Thyroid gland (tissue), 4 donors: ENCODE results near the gene LFNG. TPM values are rescaled to one million over a fixed set of nuclear protein-coding genes. Genes with fewer than 3 reads are reported as not detected.

ENCODE experiments used
- DNase-seq, 2 donors: peaks; one replicate each; pipeline ENCODE4 v3.0.0-alpha.2; 2019
- H3K27ac ChIP-seq, 3 donors: fragments of 200-600 bp; sonication (generic); 1 replicate in 2 of 3; 2 replicates in 1 of 3; pipeline ENCODE4 v1.5.1; 2016 to 2019; ENCODE audit warnings: mild to moderate bottlenecking in 1 of 3, moderate library complexity in 1 of 3
- H3K27me3 ChIP-seq: fragments of 200-600 bp; sonication (generic); one replicate; pipeline ENCODE4 v1.5.1; 2019
- H3K36me3 ChIP-seq, 2 donors: fragments of 200-600 bp; sonication (generic); one replicate each; pipeline ENCODE4 v1.5.1; 2016 to 2019
- H3K4me1 ChIP-seq, 2 donors: fragments of 200-600 bp; sonication (generic); one replicate each; pipeline ENCODE4 v1.5.1; 2017 to 2019
- H3K4me3 ChIP-seq, 3 donors: fragments of 200-600 bp; sonication (generic); replicated peaks in 1 of 3; 1 replicate in 2 of 3; 2 replicates in 1 of 3; pipeline ENCODE4 v1.5.1; 2016; ENCODE audit warnings: mild to moderate bottlenecking in 1 of 3
- H3K9me3 ChIP-seq: fragments of 200-600 bp; sonication (generic); one replicate; pipeline ENCODE4 v1.5.1; 2017
- POLR2A ChIP-seq, 2 donors: fragments of 450-650 bp; IDR thresholded peaks; one replicate each; pipeline ENCODE4 v1.6.1; 2017; ENCODE audit warnings: antibody characterized with exemption in 2 of 2, mild to moderate bottlenecking in 2 of 2, moderate library complexity in 1 of 2
- WGBS, 2 donors: methylation state at CpG; one replicate each; pipeline ENCODE4 v1.1.5; 2017; 5-methylcytosine and 5-hydroxymethylcytosine counted together
- intact Hi-C: fragments of 100-400 bp; cut with DNase I; formaldehyde crosslinking; loops from one replicate; pipeline ENCODE4 v1.15.1; 2023
- total RNA-seq, 4 donors: library from RNA; depleted of rRNA; stranded (reverse); fragments of >200 nt; gene quantifications; one replicate each; pipeline ENCODE4 v1.2.3, GENCODE V29; 2016
- TF ChIP-seq, protein P1 (sequence below), 6 experiments: fragments of 200-600 bp in 3 of 6; fragments of 450-650 bp in 3 of 6; sonication (generic) in 3 of 6; IDR thresholded peaks; one replicate each; pipeline ENCODE4 v1.5.1; 2016 to 2019; ENCODE audit warnings: antibody characterized with exemption in 6 of 6, mild to moderate bottlenecking in 2 of 6, inconsistent platforms in 1 of 6, moderate library complexity in 1 of 6

The LFNG gene
- total RNA-seq, 4 donors from 2014 or later: 3.8 to 6.1 (median 4.8) TPM

DNA sequence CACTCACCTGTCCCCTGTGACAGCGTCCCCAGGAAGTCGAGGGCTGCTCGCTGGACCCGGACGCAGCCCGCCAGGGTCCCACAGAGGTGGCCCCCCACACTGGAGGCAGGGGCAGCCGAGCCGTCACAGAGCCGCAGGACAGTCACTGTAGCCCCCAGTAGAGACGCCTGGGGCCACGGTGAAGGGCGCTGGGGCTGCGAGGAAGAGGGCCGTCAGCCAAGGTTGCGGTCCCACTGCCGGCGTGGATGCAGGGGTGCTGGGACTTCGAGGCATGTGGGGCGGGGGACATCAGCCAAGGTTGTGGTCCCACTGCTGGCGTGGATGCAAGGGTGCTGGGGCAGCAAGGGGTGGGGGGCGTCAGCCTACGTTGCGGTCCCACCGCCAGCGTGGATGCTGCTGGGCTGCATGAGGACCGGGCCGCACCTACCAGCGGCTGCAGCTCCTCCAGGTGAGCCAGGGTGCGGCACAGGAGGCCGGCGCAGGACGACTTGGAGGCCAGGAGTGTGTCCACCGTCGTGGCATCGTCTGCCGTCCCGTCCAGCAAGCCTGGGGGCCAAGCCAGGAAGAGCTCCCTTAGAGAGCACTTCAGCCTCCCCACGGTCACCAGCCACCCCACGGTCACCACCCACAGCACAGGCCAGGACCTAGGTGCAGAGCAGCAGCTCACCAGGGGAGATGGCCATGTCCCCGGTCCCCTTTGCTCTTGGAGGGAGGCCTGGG is 21.9 kb downstream of the LFNG start:
- Histone ChIP-seq H3K4me3 (no peak overlapping the region), H3K27ac (no peak overlapping the region), H3K27me3 (no peaks in the 10 kb centered on the region), H3K9me3 (no peaks in the 10 kb centered on the region), H3K36me3 (peaks cover 44 to 50% of the 10 kb centered on the region in 2 donors), H3K4me1 (no peaks in the 10 kb centered on the region)
- DNase-seq: no peak
- WGBS, 2 donors: 93 to 97% methylated on average over 19 to 28 of the region's 40 CpGs
- TF ChIP-seq, protein P1, sequence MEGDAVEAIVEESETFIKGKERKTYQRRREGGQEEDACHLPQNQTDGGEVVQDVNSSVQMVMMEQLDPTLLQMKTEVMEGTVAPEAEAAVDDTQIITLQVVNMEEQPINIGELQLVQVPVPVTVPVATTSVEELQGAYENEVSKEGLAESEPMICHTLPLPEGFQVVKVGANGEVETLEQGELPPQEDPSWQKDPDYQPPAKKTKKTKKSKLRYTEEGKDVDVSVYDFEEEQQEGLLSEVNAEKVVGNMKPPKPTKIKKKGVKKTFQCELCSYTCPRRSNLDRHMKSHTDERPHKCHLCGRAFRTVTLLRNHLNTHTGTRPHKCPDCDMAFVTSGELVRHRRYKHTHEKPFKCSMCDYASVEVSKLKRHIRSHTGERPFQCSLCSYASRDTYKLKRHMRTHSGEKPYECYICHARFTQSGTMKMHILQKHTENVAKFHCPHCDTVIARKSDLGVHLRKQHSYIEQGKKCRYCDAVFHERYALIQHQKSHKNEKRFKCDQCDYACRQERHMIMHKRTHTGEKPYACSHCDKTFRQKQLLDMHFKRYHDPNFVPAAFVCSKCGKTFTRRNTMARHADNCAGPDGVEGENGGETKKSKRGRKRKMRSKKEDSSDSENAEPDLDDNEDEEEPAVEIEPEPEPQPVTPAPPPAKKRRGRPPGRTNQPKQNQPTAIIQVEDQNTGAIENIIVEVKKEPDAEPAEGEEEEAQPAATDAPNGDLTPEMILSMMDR (IDR thresholded peaks at IDR 0.05): no peak
- TF ChIP-seq POLR2A (IDR thresholded peaks at IDR 0.05): no peak
- intact Hi-C loops: no loop called here

DNA sequence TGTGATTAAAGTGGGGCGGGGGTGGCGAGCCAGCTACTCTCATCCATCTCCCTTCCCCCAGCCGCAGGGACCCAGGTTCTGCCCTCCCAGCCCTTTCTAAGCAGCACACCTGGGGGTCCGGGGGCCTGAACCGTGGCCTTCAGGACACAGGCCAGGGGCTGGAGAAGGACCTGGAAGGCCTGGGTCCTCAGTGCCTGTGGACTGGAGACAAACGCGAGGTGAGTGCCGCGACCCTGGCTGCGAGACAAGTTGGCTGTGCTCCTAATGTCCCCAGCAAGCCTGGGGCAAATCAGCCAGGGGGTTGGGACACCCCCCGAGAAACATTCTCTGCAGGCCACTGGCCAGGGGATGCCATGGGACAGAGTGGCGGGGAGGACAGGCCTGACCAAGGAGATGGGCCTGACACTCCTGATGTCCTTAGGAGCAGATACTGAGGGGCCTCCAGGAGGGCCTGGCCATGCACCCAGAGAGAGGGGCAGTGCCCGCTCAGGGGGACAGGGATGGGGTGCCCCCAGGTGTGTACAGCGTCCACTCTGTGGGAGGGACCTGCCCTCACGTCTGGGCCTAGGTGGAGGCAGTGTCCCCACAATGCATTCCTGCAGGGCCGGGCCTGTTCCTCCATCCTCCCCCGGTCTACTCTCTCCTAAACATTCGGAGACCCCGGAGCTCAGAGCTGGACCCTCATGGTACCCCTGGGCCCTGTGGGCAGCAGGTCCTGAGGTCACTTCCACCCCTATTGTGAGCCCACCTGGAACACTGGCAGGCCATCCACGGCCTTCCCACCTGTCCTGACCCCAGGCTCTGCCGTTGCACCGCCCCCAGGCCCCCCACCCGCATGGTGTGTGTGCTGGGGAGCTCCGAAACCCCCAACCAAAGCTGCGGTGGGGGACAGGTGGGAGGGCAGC is 22.7 kb downstream of the LFNG start:
- Histone ChIP-seq H3K27ac (no peak overlapping the region), H3K36me3 (peaks cover 51 to 56% of the 10 kb centered on the region in 2 donors), H3K4me1 (no peaks in the 10 kb centered on the region), H3K27me3 (no peaks in the 10 kb centered on the region), H3K9me3 (no peaks in the 10 kb centered on the region), H3K4me3 (no peak overlapping the region)
- no peak for DNase-seq
- TF ChIP-seq POLR2A (IDR thresholded peaks at IDR 0.05): no peak
- TF ChIP-seq, protein P1 (IDR thresholded peaks at IDR 0.05): no peak
- intact Hi-C loops: no loop called here
- 88 to 92% methylated on average over 19 to 23 of the region's 25 CpGs for WGBS, 2 donors

DNA sequence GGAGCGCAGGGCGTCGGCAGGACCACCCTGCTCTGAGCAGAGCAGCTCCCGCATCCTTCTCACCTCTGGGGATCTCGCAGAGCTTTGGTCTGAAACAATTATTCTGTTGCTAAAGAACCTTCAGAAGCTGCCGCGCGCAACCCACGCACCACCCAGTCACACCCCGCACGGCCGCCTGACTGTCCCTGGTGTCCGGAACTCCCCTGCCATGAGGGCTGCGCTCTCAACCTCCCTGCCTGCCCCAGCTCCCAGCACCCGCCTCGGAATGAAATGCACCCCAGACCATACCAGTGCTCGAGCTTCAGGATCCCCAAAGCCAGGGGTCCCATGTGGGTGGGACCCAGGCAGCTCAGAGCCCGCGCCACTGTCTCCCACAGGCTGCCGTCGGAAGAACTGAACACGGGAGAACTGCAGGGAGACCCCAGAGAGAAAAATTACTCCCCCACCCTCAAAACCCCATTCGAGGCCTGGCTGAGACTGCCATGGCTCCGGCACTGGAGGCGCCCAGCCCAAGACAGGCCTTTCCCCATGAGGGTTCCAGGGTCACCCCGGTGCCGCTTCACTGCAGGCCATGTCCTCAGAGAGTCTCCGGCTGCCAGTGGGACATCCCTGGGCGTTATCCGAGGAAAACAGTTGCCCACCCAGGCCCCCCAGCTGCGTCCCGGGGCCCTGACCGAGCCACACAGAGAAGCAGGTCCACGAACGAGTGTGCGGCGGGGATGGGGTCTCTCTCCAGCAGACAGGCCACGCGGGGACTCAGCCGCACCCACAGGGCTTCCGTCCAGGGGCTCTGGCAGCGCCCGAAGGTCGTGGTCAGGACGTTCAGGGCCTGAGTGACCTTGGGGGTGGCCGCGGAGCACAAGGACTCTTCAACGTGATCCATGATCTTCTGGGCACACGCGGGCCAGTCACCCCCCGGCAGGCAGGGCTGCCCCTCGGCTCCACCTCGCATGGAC is 23.6 kb downstream of the LFNG start:
- 93 to 95% methylated on average over 45 to 51 of the region's 53 CpGs for WGBS, 2 donors
- Histone ChIP-seq H3K9me3 (no peaks in the 10 kb centered on the region), H3K36me3 (peaks cover 54 to 56% of the 10 kb centered on the region in 2 donors), H3K4me1 (no peaks in the 10 kb centered on the region), H3K4me3 (no peak overlapping the region), H3K27ac (no peak overlapping the region), H3K27me3 (no peaks in the 10 kb centered on the region)
- TF ChIP-seq POLR2A (IDR thresholded peaks at IDR 0.05): no peak
- TF ChIP-seq, protein P1 (IDR thresholded peaks at IDR 0.05): no peak
- intact Hi-C loops: no loop called here
- no peak for DNase-seq

DNA sequence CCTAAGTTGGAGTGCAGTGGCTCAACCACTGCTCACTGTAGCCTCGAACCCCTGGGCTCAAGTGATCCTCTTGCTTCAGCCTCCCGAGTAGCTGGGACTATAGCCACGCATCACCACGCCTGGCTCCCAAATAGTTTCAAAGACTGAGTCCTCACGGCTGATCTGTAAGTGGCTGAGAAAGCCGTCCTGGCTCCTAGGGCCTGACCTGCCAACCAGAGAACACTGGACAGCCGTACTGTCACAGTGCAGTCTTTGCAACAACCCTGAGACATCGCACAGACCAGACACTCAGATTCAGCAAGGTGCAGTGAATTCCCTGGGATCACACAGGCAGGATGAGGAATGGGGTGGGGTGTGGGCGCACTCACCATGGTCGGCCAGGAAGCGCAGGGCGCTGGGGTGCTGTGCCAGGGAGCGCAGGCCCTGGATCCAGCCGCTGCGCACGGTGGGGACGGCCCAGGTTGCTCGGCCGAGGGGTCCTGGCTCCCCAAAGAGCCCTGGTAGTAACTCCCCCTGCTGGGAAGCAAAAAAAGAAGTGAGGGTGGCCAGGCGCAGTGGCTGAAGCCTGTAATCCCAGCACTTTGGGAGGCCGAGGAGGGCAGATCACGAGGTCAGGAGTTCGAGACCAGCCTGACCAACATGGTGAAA is 25.1 kb downstream of the LFNG start:
- TF ChIP-seq, protein P1 (IDR thresholded peaks at IDR 0.05): no peak
- no peak for TF ChIP-seq POLR2A (IDR thresholded peaks at IDR 0.05)
- Histone ChIP-seq H3K27ac (no peak overlapping the region), H3K4me3 (no peak overlapping the region), H3K36me3 (peaks cover 41 to 44% of the 10 kb centered on the region in 2 donors), H3K9me3 (no peaks in the 10 kb centered on the region), H3K4me1 (no peaks in the 10 kb centered on the region), H3K27me3 (no peaks in the 10 kb centered on the region)
- no peak for DNase-seq
- WGBS, 2 donors: 94% methylated on average over 20 to 21 of the region's 23 CpGs
- intact Hi-C loops: no loop called here
